H9 (cell line): ENCODE results near the gene FAM228B. TPM values are rescaled to one million over a fixed set of nuclear protein-coding genes. Genes with fewer than 3 reads are reported as not detected.

ENCODE experiments used
- DNase-seq: peaks from one replicate; pipeline ENCODE4 v3.0.0-alpha.2; 2017
- H2AFZ ChIP-seq: one replicate; pipeline ENCODE4 v1.6.1; 2013; ENCODE audit warnings: mild to moderate bottlenecking, low read length, control low read depth, moderate library complexity
- H2AK5ac ChIP-seq: 2 replicates; pipeline ENCODE4 v1.6.1; 2013; ENCODE audit warnings: low read length, control low read depth, mixed read lengths; ENCODE audit not compliant: insufficient read length
- H2BK120ac ChIP-seq: one replicate; pipeline ENCODE4 v1.6.1; 2013; ENCODE audit warnings: low read depth, mild to moderate bottlenecking, low read length, control low read depth, inconsistent platforms; ENCODE audit not compliant: poor library complexity, severe bottlenecking
- H2BK12ac ChIP-seq: 2 replicates; pipeline ENCODE4 v1.6.1; 2013; ENCODE audit warnings: low read length, control low read depth, mixed read lengths, low read depth; ENCODE audit not compliant: insufficient read length
- H2BK15ac ChIP-seq: 2 replicates; pipeline ENCODE4 v1.6.1; 2013; ENCODE audit warnings: low read depth, low read length, control low read depth
- H2BK20ac ChIP-seq: one replicate; pipeline ENCODE4 v1.6.1; 2013; ENCODE audit warnings: low read depth, mild to moderate bottlenecking, low read length, control low read depth, inconsistent platforms; ENCODE audit not compliant: poor library complexity, severe bottlenecking
- H2BK5ac ChIP-seq: 2 replicates; pipeline ENCODE4 v1.6.1; 2013; ENCODE audit warnings: low read length, control low read depth, mixed read lengths; ENCODE audit not compliant: insufficient read length
- H3K14ac ChIP-seq: 2 replicates; pipeline ENCODE4 v1.6.1; 2013; ENCODE audit warnings: low read length, control low read depth; ENCODE audit not compliant: insufficient read depth
- H3K18ac ChIP-seq: 2 replicates; pipeline ENCODE4 v1.6.1; 2013; ENCODE audit warnings: low read depth, mild to moderate bottlenecking, mixed read lengths, low read length, control low read depth; ENCODE audit not compliant: insufficient read length
- H3K23ac ChIP-seq: 2 replicates; pipeline ENCODE4 v1.6.1; 2013; ENCODE audit warnings: low read length, control low read depth, mixed read lengths, low read depth; ENCODE audit not compliant: insufficient read length
- H3K23me2 ChIP-seq: 2 replicates; pipeline ENCODE4 v1.6.1; 2013; ENCODE audit warnings: low read depth, mild to moderate bottlenecking, mixed read lengths, low read length, control low read depth; ENCODE audit not compliant: insufficient read length, poor library complexity, severe bottlenecking
- H3K27ac ChIP-seq: 2 replicates; pipeline ENCODE4 v1.5.1; 2013; ENCODE audit warnings: low read length, control low read depth, mixed read lengths, low read depth; ENCODE audit not compliant: insufficient read length
- H3K27me3 ChIP-seq: 2 replicates; pipeline ENCODE4 v1.6.1; 2013; ENCODE audit warnings: low read length, control low read depth, inconsistent platforms; ENCODE audit not compliant: insufficient read depth
- H3K4ac ChIP-seq: 2 replicates; pipeline ENCODE4 v1.6.1; 2013; ENCODE audit warnings: low read depth, mild to moderate bottlenecking, control low read depth, inconsistent platforms, low read length, moderate library complexity
- H3K4me1 ChIP-seq: 2 replicates; pipeline ENCODE4 v1.6.1; 2013; ENCODE audit warnings: low read length, control low read depth, inconsistent platforms; ENCODE audit not compliant: insufficient read depth
- H3K4me2 ChIP-seq: 2 replicates; pipeline ENCODE4 v1.6.1; 2013; ENCODE audit warnings: low read length, control low read depth, mixed read lengths; ENCODE audit not compliant: insufficient read length, insufficient read depth
- H3K56ac ChIP-seq: 2 replicates; pipeline ENCODE4 v1.6.1; 2013; ENCODE audit warnings: low read depth, mild to moderate bottlenecking, mixed read lengths, low read length, control low read depth; ENCODE audit not compliant: insufficient read length
- H3K79me1 ChIP-seq: 2 replicates; pipeline ENCODE4 v1.6.1; 2013; ENCODE audit warnings: low read depth, mild to moderate bottlenecking, moderate library complexity, low read length, control low read depth, inconsistent platforms; ENCODE audit not compliant: insufficient read depth, poor library complexity, severe bottlenecking
- H3K79me2 ChIP-seq: 2 replicates; pipeline ENCODE4 v1.6.1; 2013; ENCODE audit warnings: low read length, control low read depth, inconsistent platforms; ENCODE audit not compliant: insufficient read depth
- H3K9ac ChIP-seq: 2 replicates; pipeline ENCODE4 v1.6.1; 2013; ENCODE audit warnings: low read length, control low read depth, mixed read lengths; ENCODE audit not compliant: insufficient read length; ENCODE audit errors: extremely low read depth
- H3K9me3 ChIP-seq: one replicate; pipeline ENCODE4 v1.6.1; 2013; ENCODE audit warnings: low read depth, low read length, inconsistent platforms; ENCODE audit not compliant: control insufficient read depth
- H3T11ph ChIP-seq: one replicate; pipeline ENCODE4 v1.6.1; 2013; ENCODE audit warnings: mild to moderate bottlenecking, low read length, control low read depth, inconsistent platforms
- H4K20me1 ChIP-seq: one replicate; pipeline ENCODE4 v1.6.1; 2013; ENCODE audit not compliant: control insufficient read depth, insufficient read length, insufficient read depth
- H4K5ac ChIP-seq: 2 replicates; pipeline ENCODE4 v1.6.1; 2013; ENCODE audit warnings: low read depth, mild to moderate bottlenecking, mixed read lengths, low read length, control low read depth; ENCODE audit not compliant: insufficient read length
- H4K8ac ChIP-seq: replicated peaks from 2 replicates; pipeline ENCODE4 v1.6.1; 2013; ENCODE audit warnings: low read length, control low read depth, mixed read lengths, low read depth; ENCODE audit not compliant: insufficient read length
- H4K91ac ChIP-seq: 2 replicates; pipeline ENCODE4 v1.6.1; 2013; ENCODE audit warnings: low read depth, mild to moderate bottlenecking, moderate library complexity, mixed read lengths, low read length, control low read depth; ENCODE audit not compliant: insufficient read length
- H3K27ac Mint-ChIP-seq, 3 experiments: 2 replicates in 2 of 3; 3 replicates in 1 of 3; pipeline ENCODE4 v1.8.0; 2020 to 2021; ENCODE audit warnings: mixed read lengths in 3 of 3, mild to moderate bottlenecking in 1 of 3, moderate library complexity in 1 of 3
- H3K27me3 Mint-ChIP-seq: 2 replicates; pipeline ENCODE4 v1.8.0; 2021; ENCODE audit warnings: low read depth, mild to moderate bottlenecking, moderate library complexity, mixed read lengths
- H3K36me3 Mint-ChIP-seq, 3 experiments: 2 replicates in 2 of 3; 3 replicates in 1 of 3; pipeline ENCODE4 v1.8.0; 2020 to 2021; ENCODE audit warnings: low read depth in 3 of 3, mixed read lengths in 3 of 3; ENCODE audit not compliant: insufficient read depth in 1 of 3
- H3K4me1 Mint-ChIP-seq, 2 experiments: 2 replicates each; pipeline ENCODE4 v1.8.0; 2020; ENCODE audit warnings: mixed read lengths in 2 of 2
- H3K4me3 Mint-ChIP-seq, 2 experiments: 2 replicates in 1 of 2; 3 replicates in 1 of 2; pipeline ENCODE4 v1.8.0; 2020 to 2021; ENCODE audit warnings: mild to moderate bottlenecking in 2 of 2, mixed read lengths in 2 of 2, moderate library complexity in 1 of 2
- H3K9me3 Mint-ChIP-seq, 2 experiments: 2 replicates in 1 of 2; 3 replicates in 1 of 2; pipeline ENCODE4 v1.8.0; 2020; ENCODE audit warnings: mild to moderate bottlenecking in 2 of 2, mixed read lengths in 2 of 2, moderate library complexity in 1 of 2
- CTCF ChIP-seq: fragments of 200-600 bp; sonication (generic); conservative IDR thresholded peaks from 3 replicates; pipeline ENCODE4 v1.8.0; 2021; ENCODE audit warnings: antibody characterized with exemption, mild to moderate bottlenecking
- WGBS: extraction: QIAGEN DNeasy Blood & Tissue Kit; methylation state at CpG from one replicate; pipeline ENCODE4 v1.1.7; 2013; ENCODE audit warnings: missing lambda C conversion rate, low lambda C conversion rate, mixed read lengths; ENCODE audit not compliant: insufficient read length; ENCODE audit errors: extremely low coverage; 5-methylcytosine and 5-hydroxymethylcytosine counted together
- total RNA-seq: library from RNA; stranded (reverse); gene quantifications from 2 replicates; pipeline ENCODE4 v1.2.1, GENCODE V29; 2021

The FAM228B gene
- total RNA-seq, 1 experiment from 2014 or later: 6.5 TPM

DNA sequence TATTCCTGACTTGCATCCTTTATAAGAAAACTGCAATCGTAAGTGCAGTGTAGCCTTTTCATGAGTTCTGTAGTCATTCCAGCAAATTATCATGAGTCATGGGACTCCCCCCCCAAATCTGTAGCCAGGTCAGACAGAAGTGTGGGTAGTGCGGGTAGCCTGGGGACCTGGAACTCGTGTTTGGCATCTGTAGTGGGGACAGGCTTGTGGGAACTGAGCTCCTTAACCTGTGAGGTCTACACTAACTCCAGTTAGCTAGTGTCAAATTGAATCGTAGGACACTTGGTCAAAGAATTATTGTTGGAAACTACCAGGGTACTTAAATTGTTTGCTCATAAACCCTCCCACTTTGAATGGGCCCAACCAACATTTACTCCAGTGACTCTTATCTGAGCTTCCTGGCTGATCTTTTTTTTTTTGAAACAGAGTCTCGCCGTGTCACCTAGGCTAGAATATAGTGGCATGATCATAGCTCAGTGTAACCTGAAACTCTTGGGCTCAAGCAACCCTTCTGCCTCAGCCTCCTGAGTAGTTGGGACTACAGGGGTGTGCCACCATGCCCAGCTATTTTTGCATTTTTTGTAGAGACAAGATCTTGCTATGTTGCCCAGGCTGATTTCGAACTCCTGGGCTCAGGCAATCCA is 12.5 kb upstream of the FAM228B start:
- H3K4me3 Mint-ChIP-seq: no peak overlapping the region
- WGBS: no CpG with 5 or more reads among the region's 7 CpGs
- no peaks in the 10 kb centered on the region for H3K27me3 ChIP-seq
- no peak for DNase-seq
- no peak overlapping the region for H3K27ac ChIP-seq
- no peaks in the 10 kb centered on the region for H4K20me1 ChIP-seq
- no peak overlapping the region for H3K23ac ChIP-seq
- H3K23me2 ChIP-seq: no peaks in the 10 kb centered on the region
- H2BK120ac ChIP-seq: no peak overlapping the region
- no peaks in the 10 kb centered on the region for H3K4me1 ChIP-seq
- no peaks in the 10 kb centered on the region for H3K79me1 ChIP-seq
- no peaks in the 10 kb centered on the region for H3K79me2 ChIP-seq
- H3K9ac ChIP-seq: no peak overlapping the region
- H2BK20ac ChIP-seq: no peak overlapping the region
- H3K27me3 Mint-ChIP-seq: no peaks in the 10 kb centered on the region; the same call in none of the 2 replicates
- no peak overlapping the region for H2AK5ac ChIP-seq
- no peak overlapping the region for H3K18ac ChIP-seq
- H3K9me3 Mint-ChIP-seq: peaks cover 21 to 25% of the 10 kb centered on the region in 2 experiments; a peak in 4 of 5 replicates
- H3K27ac Mint-ChIP-seq: no peak overlapping the region
- no peak overlapping the region for H3K56ac ChIP-seq
- H2BK15ac ChIP-seq: no peak overlapping the region
- peaks cover 0 to 13% (median 12%) of the 10 kb centered on the region in 3 experiments; a peak in 4 of 7 replicates for H3K36me3 Mint-ChIP-seq
- no peak overlapping the region for H4K91ac ChIP-seq
- H3T11ph ChIP-seq: no peak overlapping the region
- H3K4me1 Mint-ChIP-seq: no peaks in the 10 kb centered on the region
- no peak overlapping the region for H4K8ac ChIP-seq
- H3K9me3 ChIP-seq: peaks cover 7% of the 10 kb centered on the region
- H3K4me2 ChIP-seq: no peak overlapping the region
- H3K4ac ChIP-seq: no peak overlapping the region
- H3K14ac ChIP-seq: no peak overlapping the region
- H2BK12ac ChIP-seq: no peak overlapping the region
- TF ChIP-seq CTCF: no peak
- no peak overlapping the region for H2BK5ac ChIP-seq
- H4K5ac ChIP-seq: no peak overlapping the region
- no peak overlapping the region for H2AFZ ChIP-seq
